SHP77 treated with DMSO at 0.1 percent for 48 hours (cell line): ENCODE measurements around the gene KRT80.

Source experiments
- DNase-seq: peaks from one replicate; lab custom pipeline; 2025; lab: John Stamatoyannopoulos, UW

The KRT80 gene

GRCh38 chr12:52198454-52199215 is 6.8 kb upstream of the KRT80 start:
- no peak for DNase-seq

DNA sequence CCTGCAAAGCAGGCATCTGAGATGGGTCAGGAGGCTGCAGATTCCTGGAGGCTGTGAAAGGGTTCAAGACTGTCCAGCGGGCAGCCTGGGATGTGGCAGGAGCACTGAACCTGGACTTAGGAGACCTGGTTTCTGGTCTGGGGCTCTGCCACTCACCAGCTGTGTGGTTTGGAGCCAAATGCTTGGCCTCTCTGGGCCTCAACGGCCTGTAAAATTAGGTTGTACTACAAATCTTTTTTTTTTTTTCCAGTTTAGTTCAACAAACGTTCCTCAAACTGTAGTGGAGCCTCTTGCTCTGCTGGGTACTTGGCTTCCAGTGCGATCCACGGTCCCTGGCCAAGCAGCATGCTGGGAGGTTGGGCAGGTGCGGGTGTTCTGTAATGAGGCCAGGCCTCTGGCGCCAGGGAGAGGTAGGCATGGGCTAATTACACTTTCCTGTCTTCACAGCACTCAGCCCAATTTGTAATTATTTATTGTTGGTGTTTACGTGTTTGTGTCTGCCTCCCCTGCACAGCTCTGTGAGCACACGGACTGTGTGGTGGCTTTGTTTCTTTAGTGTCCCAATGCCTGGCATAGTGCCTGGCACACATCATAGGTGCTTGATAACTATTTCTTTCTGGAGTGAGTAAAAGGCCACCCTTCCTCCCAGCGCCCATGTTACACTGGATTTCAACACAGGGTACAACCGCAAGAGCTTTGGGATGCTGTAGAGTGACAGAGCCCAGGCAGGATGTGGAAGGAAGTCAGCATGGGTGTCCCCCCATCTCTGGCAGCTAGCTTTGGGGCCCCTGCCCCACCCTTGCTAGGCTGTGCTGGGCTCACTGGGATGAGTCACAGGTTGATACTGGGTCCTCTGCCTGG is 5.8 kb upstream of the KRT80 start:
- no peak for DNase-seq

- no peak for DNase-seq
Measured at GRCh38 chr12:52195065-52195730, 3.4 kb upstream of the KRT80 start.

GRCh38 chr12:52193991-52194390 is 2.2 kb upstream of the KRT80 start:
- DNase-seq: no peak

DNA sequence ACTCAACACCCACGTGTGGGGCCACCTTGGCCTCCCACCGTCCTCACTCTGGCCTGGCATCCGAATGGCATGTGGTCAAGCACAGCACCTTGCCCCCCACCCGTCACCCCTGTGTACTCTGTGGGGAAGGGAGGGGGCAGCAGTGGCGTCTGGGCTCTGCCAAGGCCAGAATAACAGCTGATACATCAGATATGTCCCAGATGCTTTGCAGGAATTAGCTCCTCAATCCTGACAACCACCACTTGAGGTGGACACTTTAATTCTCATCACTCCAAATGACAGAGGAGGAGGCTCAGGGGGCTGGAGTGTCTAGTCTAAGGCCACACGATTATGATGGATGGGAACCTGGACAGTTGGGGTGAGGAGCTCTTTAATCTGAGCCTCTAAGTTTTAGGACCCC is 1.7 kb upstream of the KRT80 start:
- DNase-seq: no peak

GRCh38 chr12:52190860-52191729 is 719 bp downstream of the KRT80 start:
- no peak for DNase-seq

- no peak for DNase-seq
Measured at GRCh38 chr12:52189376-52190174, 2.2 kb downstream of the KRT80 start.

DNA sequence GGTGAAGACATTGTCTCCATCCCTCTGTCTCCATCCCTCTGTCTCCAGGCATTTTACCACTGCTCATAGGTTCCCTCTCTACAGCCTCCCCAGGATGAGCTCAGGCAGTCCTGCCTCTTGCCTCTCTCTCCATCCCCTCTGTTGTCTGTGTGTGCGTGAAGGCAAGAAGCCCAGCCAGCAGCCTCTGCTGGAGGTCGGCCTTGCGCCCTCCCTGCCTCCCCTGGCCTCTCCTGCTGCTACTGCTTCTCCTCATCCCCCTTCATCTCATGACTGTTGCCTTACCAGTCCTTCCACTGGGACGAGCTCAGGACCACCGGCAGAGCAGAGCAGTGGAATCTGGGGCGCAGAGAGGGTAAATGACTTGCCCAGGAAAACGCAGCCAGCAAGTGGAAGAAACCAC is 3.2 kb downstream of the KRT80 start:
- no peak for DNase-seq

GRCh38 chr12:52187640-52188039 is 4.2 kb downstream of the KRT80 start:
- no peak for DNase-seq

GRCh38 chr12:52187206-52187605 is 4.6 kb downstream of the KRT80 start:
- no peak for DNase-seq

DNA sequence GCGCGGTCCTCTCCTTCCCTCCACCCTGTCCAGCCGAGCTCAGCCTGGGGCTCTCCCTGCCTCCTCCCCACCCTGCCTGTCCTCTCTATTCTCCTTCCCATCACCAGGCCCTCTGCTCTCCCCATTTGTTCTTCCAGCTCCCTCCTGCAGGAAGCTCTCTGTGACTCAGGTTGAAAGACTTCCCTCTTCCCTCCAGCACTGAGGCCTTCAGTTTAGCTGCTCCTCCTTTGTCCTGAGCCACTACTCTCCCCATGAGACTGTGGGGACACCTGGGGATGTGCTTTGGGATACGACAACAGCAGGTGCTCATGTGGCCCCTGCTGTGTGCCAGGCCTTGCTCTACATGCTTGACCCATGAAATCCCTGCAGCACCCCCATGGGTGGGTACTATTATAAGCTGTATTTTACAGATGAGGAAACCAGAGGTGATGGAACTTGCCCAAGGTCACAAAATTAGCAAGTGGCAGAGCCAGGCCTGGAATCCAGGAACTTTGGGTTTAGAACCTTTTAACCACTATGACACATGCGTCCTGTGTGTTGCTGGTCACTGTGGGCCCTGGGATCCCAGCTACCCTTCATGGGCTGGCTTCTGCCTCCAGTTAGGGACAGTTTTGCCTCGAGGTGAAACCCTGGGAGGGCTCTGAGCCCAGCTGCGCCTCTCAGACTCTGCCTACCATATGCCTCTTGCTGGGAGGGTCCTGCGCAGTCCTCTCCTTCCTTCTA is 5.5 kb downstream of the KRT80 start:
- no peak for DNase-seq

DNA sequence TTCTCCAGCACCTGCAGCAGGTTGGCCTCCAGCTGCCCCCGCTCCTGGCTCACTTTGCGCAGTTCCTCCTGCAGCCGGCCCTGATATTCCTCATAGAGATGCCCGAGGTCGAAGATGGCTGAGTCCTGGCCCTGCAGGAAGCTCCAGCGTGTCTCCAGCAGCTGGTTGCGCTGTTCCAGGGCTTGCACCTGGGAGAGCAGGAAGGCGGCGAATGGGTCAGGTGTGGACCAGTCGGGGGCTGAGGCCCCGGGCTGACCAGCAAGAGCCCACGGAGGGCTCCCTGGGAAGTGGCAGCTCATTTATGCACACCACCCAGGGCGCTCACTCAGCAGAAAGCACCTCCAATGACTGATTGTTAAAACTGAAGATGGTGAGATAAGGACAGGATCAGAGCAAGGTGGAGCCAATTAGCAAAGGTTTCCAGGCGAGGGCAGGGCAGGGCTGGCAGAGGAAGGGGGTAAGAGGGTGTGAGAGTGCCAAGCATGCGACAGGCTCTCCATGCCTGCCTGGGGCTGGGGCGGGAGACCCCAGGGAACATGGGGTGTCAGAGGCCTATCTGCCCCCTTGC is 6.3 kb downstream of the KRT80 start:
- DNase-seq: no peak

DNA sequence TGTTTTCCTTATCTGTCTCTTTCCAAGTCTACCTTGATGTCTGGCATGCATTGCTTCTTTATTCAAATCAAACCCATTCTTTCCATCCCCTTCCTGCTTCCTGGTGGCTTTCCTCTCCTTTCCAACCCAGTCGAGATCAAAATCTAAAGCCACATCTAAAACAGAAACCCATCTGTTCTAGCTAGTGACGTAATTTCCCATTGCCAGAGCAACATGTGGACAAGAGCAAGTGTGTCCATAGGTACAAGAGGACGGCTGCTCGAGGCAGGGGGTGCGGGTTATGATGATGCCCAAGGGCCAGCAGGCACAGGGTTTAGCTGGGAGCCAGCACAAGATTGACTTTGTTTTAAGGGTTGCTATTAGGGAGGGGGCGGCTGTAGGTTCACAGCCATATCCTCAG is 7.0 kb downstream of the KRT80 start:
- DNase-seq: no peak

- DNase-seq: no peak
Measured at GRCh38 chr12:52183971-52184370, 7.8 kb downstream of the KRT80 start.

DNA sequence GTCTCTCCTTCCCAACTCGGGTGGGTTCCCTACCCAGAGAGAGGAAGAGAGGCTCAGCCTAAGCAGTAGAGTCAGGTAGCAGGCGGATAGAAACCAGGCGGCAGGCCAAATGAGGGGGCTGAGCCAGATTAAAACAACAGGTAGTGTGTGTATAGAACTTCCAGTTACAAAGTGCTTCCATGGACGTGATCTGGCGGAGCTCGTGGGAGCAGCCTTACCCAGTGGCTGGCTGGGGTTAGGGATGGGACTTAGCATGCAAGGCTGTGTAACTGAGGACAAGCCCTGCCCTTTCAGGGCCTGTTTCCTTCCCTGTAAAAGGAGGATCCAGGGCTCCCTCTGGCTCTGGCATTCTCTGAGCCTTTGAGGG is 8.3 kb downstream of the KRT80 start:
- DNase-seq: no peak

DNA sequence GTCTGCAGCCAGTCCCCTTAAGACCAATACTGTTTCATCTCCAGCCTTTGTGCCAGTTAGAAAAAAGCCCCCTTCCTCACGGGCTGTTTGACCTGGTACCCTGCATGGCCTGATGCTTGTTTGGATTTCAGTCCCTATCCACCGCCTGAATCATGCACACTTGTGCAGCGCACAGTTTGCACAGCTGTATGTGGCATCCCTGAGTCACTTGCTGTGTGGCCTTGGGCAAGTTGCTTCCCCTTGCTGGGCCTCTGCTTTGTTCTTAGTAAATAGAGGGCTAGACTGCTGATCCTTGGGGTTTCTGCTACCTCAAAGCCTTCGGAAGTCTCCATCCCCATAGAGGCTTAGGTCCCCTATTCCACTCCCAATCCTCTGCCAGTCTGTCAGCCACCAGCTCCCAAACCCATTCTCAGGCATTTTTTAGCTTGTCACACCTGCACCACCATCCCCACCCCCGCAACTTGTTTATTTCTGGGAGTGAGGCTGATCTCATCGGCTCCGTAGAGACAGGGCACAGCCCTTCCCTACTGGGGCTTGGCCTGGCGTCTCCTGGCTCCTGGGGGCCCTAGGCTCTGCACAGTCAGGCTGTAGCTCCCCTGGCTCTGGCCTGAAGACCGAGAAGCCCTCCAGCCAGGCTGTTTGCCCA is 8.8 kb downstream of the KRT80 start:
- DNase-seq: peak; percentile 28

- peak; percentile 13 for DNase-seq
Measured at GRCh38 chr12:52182384-52182783, 9.4 kb downstream of the KRT80 start.

- DNase-seq: peak; percentile 47
Measured at GRCh38 chr12:52181746-52182145, 10.1 kb downstream of the KRT80 start.

- DNase-seq: no peak
Measured at GRCh38 chr12:52180971-52181628, 10.7 kb downstream of the KRT80 start.
